Stomach (tissue), 19 donors: ENCODE results near the gene PSMB5. TPM values are rescaled to one million over a fixed set of nuclear protein-coding genes. Genes with fewer than 3 reads are reported as not detected.

ENCODE experiments used
- DNase-seq, 2 donors: peaks; one replicate each; pipeline versions ENCODE4 v3.0.0 to v3.0.0-alpha.2; 2013 to 2019
- H3K27ac ChIP-seq, 5 donors: fragments of 200-600 bp in 4 of 5; sonication (generic) in 4 of 5; one replicate each; pipeline ENCODE4 v1.5.1; 2013 to 2019; ENCODE audit warnings: mild to moderate bottlenecking in 1 of 5, moderate library complexity in 1 of 5
- H3K27me3 ChIP-seq, 3 donors: fragments of 200-600 bp; sonication (generic); one replicate each; pipeline ENCODE4 v1.5.1; 2017 to 2019; ENCODE audit warnings: mixed run types in 1 of 3
- H3K36me3 ChIP-seq, 4 donors: fragments of 200-600 bp; sonication (generic); 1 replicate in 3 of 4; 2 replicates in 1 of 4; pipeline ENCODE4 v1.5.1; 2016 to 2019
- H3K4me1 ChIP-seq, 4 donors: fragments of 200-600 bp; sonication (generic); one replicate each; pipeline ENCODE4 v1.5.1; 2016 to 2019
- H3K4me3 ChIP-seq, 4 donors: fragments of 200-600 bp; sonication (generic) in 3 of 4; one replicate each; pipeline ENCODE4 v1.5.1; 2016 to 2019; ENCODE audit warnings: mild to moderate bottlenecking in 1 of 4
- H3K9me3 ChIP-seq, 4 donors: fragments of 200-600 bp; sonication (generic); one replicate each; pipeline ENCODE4 v1.5.1; 2016 to 2019
- EP300 ChIP-seq: sonication (generic); formaldehyde crosslinking; IDR thresholded peaks from one replicate; pipeline ENCODE4 v1.6.1; 2017; ENCODE audit warnings: antibody characterized with exemption
- POLR2A ChIP-seq, 4 donors: fragments of 450-650 bp; IDR thresholded peaks; one replicate each; pipeline ENCODE4 v1.6.1; 2016; ENCODE audit warnings: antibody characterized with exemption in 4 of 4, control low read depth in 2 of 4, mild to moderate bottlenecking in 1 of 4, moderate library complexity in 1 of 4
- POLR2AphosphoS5 ChIP-seq, 3 donors: sonication (generic); formaldehyde crosslinking; IDR thresholded peaks; one replicate each; pipeline ENCODE4 v1.6.1; 2016; ENCODE audit warnings: antibody characterized with exemption in 3 of 3
- WGBS, 5 donors: extraction: QIAGEN DNeasy Blood & Tissue Kit in 3 of 5; methylation state at CpG; one replicate each; pipeline versions ENCODE4 v1.1.5 to v1.1.7; 2013 to 2018; 5-methylcytosine and 5-hydroxymethylcytosine counted together
- intact Hi-C: fragments of 100-400 bp; cut with DNase I; formaldehyde crosslinking; loops from one replicate; pipeline ENCODE4 v1.15.1; 2023; ENCODE audit warnings: low total_unique reads
- long read RNA-seq, 10 donors: transcript quantifications; one replicate each; lab custom pipeline, GENCODE V29; 2026
- polyA plus RNA-seq, 3 donors: library from polyadenylated mRNA; stranded (reverse); fragments of 200-250 nt; gene quantifications; one replicate each; pipeline ENCODE4 v1.2.3, GENCODE V29; 2013
- total RNA-seq, 5 donors: library from RNA; depleted of rRNA; stranded (reverse); fragments of >200 nt; gene quantifications; one replicate each; pipeline versions ENCODE4 v1.1.0 to v1.2.3, GENCODE V29; 2014 to 2016
- TF ChIP-seq, protein P1 (sequence below), 7 experiments: fragments of 450-650 bp in 4 of 7; fragments of 200-600 bp in 3 of 7; sonication (generic) in 3 of 7; IDR thresholded peaks; one replicate each; pipeline ENCODE4 v1.5.1; 2016 to 2019; ENCODE audit warnings: antibody characterized with exemption in 7 of 7, control low read depth in 2 of 7, mild to moderate bottlenecking in 1 of 7
- donor health status: healthy with polysubstance abuse.
- donor health status: Bipolar disorder and iron deficiency.
- donor health status: healthy.

PSMB5 gene
- 100 to 1,000 TPM in 1 of 5 donors, 10 to 100 TPM in 4; 34.4 to 139 (median 54.6) TPM for total RNA-seq
- polyA plus RNA-seq, result 100 to 1,000 TPM in 1 of 3 donors, 10 to 100 TPM in 2; 96.4 to 147 (median 98.6) TPM
- long read RNA-seq, donor 1, transcript PSMB5-202 (3 exons, 1,294 nt), result major isoform, 39 of 64 reads
- long read RNA-seq, donor 1, partial matches to known transcripts, result 23 of 64 reads
- long read RNA-seq, donor 1, other reads (novel, unspliced or antisense), result 0 of 64 reads
- long read RNA-seq, donor 2, transcript PSMB5-202 (3 exons, 1,294 nt), result major isoform, 44 of 58 reads
- long read RNA-seq, donor 2, partial matches to known transcripts, result 9 of 58 reads
- long read RNA-seq, donor 2, other reads (novel, unspliced or antisense), result 0 of 58 reads
- long read RNA-seq, donor 3, transcript PSMB5-202 (3 exons, 1,294 nt), result major isoform, 41 of 90 reads
- long read RNA-seq, donor 3, partial matches to known transcripts, result 46 of 90 reads
- long read RNA-seq, donor 3, other reads (novel, unspliced or antisense), result 0 of 90 reads
- long read RNA-seq, donor 4, transcript PSMB5-202 (3 exons, 1,294 nt), result major isoform, 9 of 9 reads
- long read RNA-seq, donor 4, partial matches to known transcripts, result 0 of 9 reads
- long read RNA-seq, donor 4, other reads (novel, unspliced or antisense), result 0 of 9 reads
- long read RNA-seq, donor 5, transcript PSMB5-202 (3 exons, 1,294 nt), result major isoform, 75 of 135 reads
- long read RNA-seq, donor 5, partial matches to known transcripts, result 51 of 135 reads
- long read RNA-seq, donor 5, other reads (novel, unspliced or antisense), result 5 of 135 reads
- long read RNA-seq, donor 6, transcript PSMB5-205 (4 exons, 1,117 nt), result minor isoform, 6 of 179 reads
- long read RNA-seq, donor 6, transcript PSMB5-206 (3 exons, 444 nt), result minor isoform, 6 of 179 reads
- long read RNA-seq, donor 6, transcript PSMB5-202 (3 exons, 1,294 nt), result major isoform, 127 of 179 reads
- long read RNA-seq, donor 6, partial matches to known transcripts, result 34 of 179 reads
- long read RNA-seq, donor 6, other reads (novel, unspliced or antisense), result 5 of 179 reads
- long read RNA-seq, donor 7, transcript PSMB5-202 (3 exons, 1,294 nt), result major isoform, 66 of 109 reads
- long read RNA-seq, donor 7, partial matches to known transcripts, result 30 of 109 reads
- long read RNA-seq, donor 7, other reads (novel, unspliced or antisense), result 9 of 109 reads
- long read RNA-seq, donor 8, transcript PSMB5-202 (3 exons, 1,294 nt), result major isoform, 71 of 104 reads
- long read RNA-seq, donor 8, partial matches to known transcripts, result 29 of 104 reads
- long read RNA-seq, donor 8, other reads (novel, unspliced or antisense), result 0 of 104 reads
- long read RNA-seq, donor 9, transcript PSMB5-202 (3 exons, 1,294 nt), result major isoform, 83 of 127 reads
- long read RNA-seq, donor 9, partial matches to known transcripts, result 41 of 127 reads
- long read RNA-seq, donor 9, other reads (novel, unspliced or antisense), result 0 of 127 reads
- long read RNA-seq, donor 10, transcript PSMB5-202 (3 exons, 1,294 nt), result major isoform, 26 of 38 reads
- long read RNA-seq, donor 10, partial matches to known transcripts, result 9 of 38 reads
- long read RNA-seq, donor 10, other reads (novel, unspliced or antisense), result 0 of 38 reads

- DNase-seq, result peak; percentile 91 to 98
- WGBS, 5 donors, result 0 to 1% (median 0%) methylated on average over 27 to 36 of the region's 36 CpGs
- Histone ChIP-seq H3K36me3 (peaks cover 30 to 38% (median 38%) of the 10 kb centered on the region in 4 donors), H3K4me1 (peaks cover 7 to 30% (median 21%) of the 10 kb centered on the region in 4 donors), H3K4me3 (peak within 1 kb of the TSS; percentile 57 to 83 (median 76)), H3K27me3 (no peaks in the 10 kb centered on the region), H3K27ac (peak within 1 kb of the TSS; percentile 80 to 94 (median 91)), H3K9me3 (no peaks in the 10 kb centered on the region)
- TF ChIP-seq EP300 (no peak), POLR2AphosphoS5 (IDR thresholded peaks at IDR 0.05) (peak; percentile 41 to 73 (median 65)), POLR2A (IDR thresholded peaks at IDR 0.05) (no peak)
- TF ChIP-seq, protein P1, sequence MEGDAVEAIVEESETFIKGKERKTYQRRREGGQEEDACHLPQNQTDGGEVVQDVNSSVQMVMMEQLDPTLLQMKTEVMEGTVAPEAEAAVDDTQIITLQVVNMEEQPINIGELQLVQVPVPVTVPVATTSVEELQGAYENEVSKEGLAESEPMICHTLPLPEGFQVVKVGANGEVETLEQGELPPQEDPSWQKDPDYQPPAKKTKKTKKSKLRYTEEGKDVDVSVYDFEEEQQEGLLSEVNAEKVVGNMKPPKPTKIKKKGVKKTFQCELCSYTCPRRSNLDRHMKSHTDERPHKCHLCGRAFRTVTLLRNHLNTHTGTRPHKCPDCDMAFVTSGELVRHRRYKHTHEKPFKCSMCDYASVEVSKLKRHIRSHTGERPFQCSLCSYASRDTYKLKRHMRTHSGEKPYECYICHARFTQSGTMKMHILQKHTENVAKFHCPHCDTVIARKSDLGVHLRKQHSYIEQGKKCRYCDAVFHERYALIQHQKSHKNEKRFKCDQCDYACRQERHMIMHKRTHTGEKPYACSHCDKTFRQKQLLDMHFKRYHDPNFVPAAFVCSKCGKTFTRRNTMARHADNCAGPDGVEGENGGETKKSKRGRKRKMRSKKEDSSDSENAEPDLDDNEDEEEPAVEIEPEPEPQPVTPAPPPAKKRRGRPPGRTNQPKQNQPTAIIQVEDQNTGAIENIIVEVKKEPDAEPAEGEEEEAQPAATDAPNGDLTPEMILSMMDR (IDR thresholded peaks at IDR 0.05), result peak in 1 of 7 experiments; percentile 9
- intact Hi-C loops, result no loop called here
Observed at GRCh38 chr14:23034498-23035302, at the start of gene PSMB5. PSMB5 (minus strand) TSS chr14:23034900; CDS start chr14:23034881, 19 bp downstream.

DNA sequence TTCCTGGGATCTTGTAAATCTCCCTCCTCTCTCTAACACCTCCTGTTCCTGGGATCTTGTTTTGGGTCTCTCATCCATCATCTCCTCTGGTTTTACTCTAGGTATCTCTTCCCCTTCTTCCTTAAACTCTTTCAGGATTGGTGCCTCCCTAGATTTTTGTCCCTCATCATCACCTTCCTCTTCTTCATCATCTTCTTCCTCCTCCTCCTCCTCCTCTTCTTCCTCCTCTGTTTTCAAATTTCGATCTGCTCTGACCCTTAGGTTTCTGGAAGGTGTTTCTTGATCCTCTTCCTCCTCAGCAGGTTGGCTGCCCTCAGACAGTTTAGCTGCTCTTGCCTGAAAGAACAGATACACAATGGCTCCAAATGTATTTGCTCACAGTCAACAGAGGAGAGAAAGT, 45.8 kb upstream of the PSMB5 start:
- Histone ChIP-seq H3K9me3 (no peaks in the 10 kb centered on the region), H3K27me3 (no peaks in the 10 kb centered on the region), H3K4me3 (no peak overlapping the region), H3K36me3 (peaks cover 87 to 100% (median 100%) of the 10 kb centered on the region in 4 donors), H3K27ac (peak overlapping the region in 2 of 5 donors; percentile 16 to 74), H3K4me1 (peaks cover 1 to 55% (median 21%) of the 10 kb centered on the region in 4 donors)
- DNase-seq, result no peak
- no peak for TF ChIP-seq POLR2A (IDR thresholded peaks at IDR 0.05)
- TF ChIP-seq, protein P1 (IDR thresholded peaks at IDR 0.05), result no peak
- no peak for TF ChIP-seq EP300
- TF ChIP-seq POLR2AphosphoS5 (IDR thresholded peaks at IDR 0.05), result no peak
- 68 to 86% (median 73%) methylated on average over 1 of the region's 1 CpG for WGBS, 5 donors
- intact Hi-C loops, result no loop called here

GRCh38 chr14:23079716-23080115, 45.0 kb upstream of the PSMB5 start:
- peaks cover 0 to 47% (median 16%) of the 10 kb centered on the region in 4 donors for H3K4me1 ChIP-seq
- no peaks in the 10 kb centered on the region for H3K9me3 ChIP-seq
- TF ChIP-seq POLR2A (IDR thresholded peaks at IDR 0.05) (no peak), EP300 (no peak), POLR2AphosphoS5 (IDR thresholded peaks at IDR 0.05) (no peak)
- TF ChIP-seq, protein P1 (IDR thresholded peaks at IDR 0.05), result no peak
- H3K27ac ChIP-seq, result peak overlapping the region in 4 of 5 donors; percentile 16 to 74 (median 56)
- intact Hi-C loops, result no loop called here
- no peak overlapping the region for H3K4me3 ChIP-seq
- H3K27me3 ChIP-seq, result no peaks in the 10 kb centered on the region
- H3K36me3 ChIP-seq, result peaks cover 81 to 100% (median 100%) of the 10 kb centered on the region in 4 donors
- no peak for DNase-seq
- WGBS, 5 donors, result 72 to 92% (median 87%) methylated on average over 2 of the region's 2 CpGs
